GM18502 (cell line): Measurements from ENCODE around the gene IP6K1.
"Not testable (repeated sequence)": the region's sequence is repeated elsewhere in the genome, so short reads cannot be mapped to it uniquely, and the experiment has no call there.

Source experiments
- ATAC-seq: cut with Tn5 transposase; IDR thresholded peaks from one replicate; pipeline ENCODE4 v1.9.1; 2021; ENCODE audit warnings: mild to moderate bottlenecking; ENCODE audit not compliant: unreplicated experiment, poor library complexity

Gene IP6K1

DNA sequence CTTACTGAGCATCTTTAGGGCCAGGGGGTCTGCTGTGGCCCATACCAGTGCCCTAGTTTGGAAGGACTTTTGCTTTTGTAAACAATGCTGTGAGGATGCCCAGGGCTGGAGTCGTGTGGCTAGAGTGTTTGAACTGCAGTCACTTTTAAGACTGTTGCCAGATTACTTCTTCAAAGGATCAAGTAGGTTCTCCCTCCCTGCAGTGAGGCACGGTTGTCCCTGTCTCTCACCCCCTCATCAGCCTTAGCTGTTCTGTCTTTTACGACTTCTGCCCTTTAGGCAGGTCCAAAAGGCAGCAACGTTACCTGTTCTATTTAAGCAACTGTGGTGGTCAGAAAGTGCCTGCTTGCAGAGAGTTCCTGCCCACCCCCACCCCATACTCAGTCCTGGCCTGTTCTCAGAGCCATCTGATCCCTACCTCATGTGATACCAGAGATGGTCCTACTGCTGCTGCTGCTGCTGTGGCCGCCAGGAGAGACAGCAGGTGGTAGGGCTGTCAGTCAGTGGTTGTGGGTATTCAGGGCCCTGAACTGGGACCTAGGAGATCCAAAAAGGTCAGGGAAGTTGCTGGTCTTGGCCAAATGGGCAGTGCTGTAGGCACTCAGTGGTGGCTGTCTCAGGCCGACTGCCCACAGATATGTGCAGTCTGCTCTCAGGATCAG lies 91.8 kb downstream of the IP6K1 start:
- ATAC-seq = not testable (repeated sequence)

DNA sequence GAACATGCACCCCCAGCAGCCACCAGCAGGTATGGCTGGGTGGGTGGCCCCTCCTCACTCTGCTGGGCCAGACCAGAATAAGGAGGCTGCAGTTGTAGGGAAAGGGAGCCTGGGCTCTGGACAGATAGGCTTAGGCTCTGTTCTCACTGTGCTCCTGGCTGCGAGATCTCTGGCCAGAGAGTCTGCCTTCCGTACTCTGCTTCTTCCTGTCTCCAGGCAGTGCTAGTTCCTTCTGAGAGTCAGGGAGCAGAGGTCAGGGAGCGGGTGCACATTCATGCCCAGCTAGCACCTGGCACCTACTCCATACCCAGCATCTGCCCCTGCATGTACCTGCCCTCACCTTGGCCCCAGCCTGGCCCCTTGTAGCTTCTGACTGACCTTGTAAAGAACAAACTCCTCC lies 94.9 kb downstream of the IP6K1 start:
- ATAC-seq = not testable (repeated sequence)

DNA sequence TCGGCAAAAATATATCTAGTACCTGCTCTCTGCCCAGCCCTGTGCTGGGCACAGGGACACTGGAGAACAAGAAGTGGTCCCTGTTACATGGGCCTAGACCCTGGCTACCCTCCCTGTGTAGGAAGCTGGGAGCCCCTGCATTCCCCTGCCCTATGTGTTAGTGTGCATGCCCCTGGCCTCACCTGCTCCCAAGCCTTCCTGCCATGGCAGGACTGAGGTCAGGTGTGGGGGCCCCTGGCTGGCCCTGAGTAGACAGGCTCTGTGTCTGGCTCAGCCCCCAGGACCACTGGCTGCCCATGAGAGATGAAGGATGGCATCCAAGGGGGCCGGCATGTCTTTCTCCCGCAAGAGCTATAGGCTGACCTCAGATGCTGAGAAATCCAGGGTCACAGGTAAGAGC lies 95.5 kb downstream of the IP6K1 start:
- ATAC-seq = not testable (repeated sequence)

DNA sequence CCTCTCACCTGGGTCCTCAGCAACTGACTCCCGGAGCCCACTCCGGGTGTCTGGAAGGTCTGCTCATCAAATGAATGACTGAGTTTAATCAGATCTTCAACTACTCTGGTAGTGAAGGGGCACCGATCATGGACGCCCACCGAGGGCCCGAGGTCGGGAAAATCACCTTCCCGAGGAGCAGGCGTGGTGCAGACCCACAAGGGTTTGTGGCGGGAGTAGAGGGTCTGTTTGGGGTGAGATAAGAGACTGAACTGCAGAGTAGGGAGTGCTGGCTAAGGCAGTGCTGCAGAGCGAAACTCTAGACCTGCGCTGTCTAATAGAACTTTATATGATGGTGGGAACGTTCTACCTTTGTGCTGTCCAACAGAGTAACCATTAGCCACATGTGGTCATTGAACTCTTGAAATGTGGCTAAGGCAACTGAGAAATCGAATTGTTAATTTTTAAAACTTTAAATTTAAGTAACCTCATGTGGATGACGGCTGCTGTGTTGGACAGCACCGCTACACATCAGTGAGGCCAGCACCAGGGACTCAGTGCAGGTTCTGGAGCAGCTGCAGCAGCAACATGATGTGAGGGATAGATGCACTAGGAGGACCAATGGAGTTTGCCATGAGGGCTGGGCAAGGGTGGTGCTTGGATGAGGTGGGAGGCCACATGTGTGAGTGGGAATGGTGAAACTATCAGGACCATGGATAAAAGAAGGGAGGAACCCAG lies 96.3 kb downstream of the IP6K1 start:
- not testable (repeated sequence) for ATAC-seq

DNA sequence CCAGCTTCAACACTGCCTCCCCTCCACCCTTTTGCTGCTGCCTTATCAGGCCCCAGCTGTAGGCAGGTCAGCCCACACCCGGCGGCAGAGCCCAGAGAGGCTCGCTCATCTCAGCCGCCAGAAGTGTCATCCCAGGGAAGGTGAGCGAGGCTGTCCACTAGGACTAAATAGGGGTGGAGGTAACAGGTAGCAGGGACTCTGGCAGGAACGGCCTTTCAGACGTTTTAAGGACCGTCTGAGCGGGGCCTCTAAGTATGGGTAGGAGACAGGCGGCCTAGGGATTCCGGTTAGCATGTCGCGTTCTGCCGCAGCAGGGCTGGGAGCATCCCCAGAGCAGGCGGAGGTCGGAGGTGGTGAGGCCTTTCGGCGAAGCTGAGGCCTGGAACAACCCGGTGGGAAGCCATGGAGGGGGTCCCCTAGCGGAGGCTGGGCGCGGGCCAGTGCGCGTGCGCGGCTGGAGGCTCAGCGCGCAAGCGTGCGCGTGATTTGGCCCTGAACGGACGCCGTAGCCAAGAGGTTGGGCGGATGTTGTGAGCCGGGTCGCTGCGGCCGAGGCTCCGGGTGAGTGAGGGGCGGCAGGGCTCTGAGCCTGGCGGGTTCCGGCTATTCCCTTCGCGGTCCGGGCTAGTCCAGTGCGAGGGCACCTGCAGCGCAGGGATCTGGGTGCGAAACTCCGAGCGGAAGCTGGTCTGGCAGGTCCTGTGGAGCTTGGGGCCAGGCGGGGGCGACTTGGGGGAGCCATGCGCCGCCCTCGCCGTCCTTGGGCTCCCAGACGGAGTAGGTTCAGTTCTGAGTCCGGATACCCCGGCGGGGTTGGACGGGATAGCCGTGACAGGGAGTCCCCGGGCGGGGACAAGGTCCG lies 97.1 kb downstream of the IP6K1 start, which contains the start of the genes MST1 and RNF123:
TSS of gene MST1 (minus strand) at position 429 of the 862 bp plus-strand sequence. CDS start 783 bp downstream, outside the sequence.
TSS of gene RNF123 (plus strand) at position 512 of the 862 bp plus-strand sequence. CDS start 1,609 bp downstream, outside the sequence.
- peak; percentile 73 for ATAC-seq

DNA sequence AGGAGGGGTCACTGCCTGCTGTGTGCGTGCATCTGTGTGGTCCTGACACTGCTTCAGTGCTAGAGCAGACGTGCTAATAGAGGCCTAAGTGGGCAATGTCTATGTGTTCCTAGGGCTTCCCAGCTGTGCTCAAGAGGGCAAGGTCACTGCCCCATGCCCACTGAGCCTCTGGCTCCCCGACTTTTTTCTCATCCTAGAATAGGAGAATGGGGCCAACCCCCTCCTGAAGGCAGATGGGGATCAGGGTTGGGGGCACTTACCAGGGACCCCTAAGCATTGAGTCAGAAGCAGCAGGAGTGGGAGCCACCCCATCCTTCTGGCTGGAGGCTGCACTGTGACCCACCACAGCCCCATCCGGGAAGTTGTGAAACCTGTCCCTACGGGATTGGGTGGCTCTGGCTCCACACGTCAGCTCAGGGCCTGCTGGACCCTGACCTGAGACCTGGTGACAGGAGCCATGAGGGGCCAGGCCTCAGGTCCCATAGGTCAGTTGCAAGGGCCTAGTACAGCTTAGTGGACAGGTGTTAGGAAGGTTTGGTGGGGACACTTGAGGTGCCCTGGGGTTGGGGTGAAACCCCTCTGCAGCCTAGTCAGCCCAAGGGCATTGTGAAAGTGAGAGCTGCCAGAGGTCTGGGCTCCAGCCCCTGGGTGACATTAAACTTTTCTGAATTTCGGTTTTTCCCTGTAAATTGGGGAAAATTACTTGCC lies 97.8 kb downstream of the IP6K1 start:
- peak; percentile 9 for ATAC-seq

DNA sequence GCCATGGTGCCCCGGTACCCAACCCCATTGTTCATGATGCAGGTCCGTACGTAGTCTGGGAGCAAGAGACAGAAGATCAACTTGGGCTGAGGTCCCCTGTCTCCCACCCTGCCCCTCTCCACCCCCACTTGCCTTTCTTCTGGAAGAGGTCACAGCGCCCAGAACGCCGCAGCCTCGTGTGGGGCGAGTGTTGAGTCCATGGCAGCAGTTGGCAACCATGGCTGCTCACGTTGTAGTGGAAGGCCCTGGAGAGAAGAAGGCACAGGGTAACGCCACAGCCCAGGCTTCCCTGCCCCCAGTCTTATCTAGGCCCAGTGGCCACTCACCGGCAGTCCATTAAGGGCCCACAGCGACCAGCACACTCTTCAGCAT lies 98.9 kb downstream of the IP6K1 start:
- ATAC-seq = not testable (repeated sequence)

DNA sequence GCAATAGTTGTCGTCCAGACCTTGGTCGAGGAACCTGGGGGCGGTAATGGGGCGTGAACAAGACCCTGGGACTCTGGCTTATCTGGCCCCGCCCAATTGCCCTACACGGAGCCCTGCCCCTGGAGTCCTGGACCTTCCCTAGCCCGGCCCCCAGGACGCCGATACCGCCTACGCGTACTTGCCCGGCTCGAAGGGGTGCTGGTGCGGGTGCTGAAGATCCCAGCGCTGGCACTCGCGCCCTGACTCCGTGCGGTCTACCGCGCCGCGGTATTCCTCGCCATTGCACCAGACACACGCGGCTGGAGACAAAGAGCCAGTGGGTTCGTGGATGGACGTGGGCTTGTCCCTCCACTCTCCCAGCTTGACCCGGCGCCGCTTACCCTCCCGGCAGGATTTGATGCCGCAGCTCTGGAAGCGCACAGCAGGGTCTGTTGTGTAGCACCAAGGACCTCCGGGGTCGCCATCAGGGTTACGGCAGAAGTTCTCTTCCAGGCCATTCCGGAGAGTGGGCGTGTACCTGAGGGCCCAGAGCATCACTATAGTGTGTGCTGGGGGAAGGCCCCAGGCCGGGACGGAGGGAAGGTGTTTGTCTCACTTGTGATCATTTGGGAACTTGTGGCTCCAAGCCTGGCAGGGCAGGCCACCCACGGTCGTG lies 99.4 kb downstream of the IP6K1 start:
- not testable (repeated sequence) for ATAC-seq

DNA sequence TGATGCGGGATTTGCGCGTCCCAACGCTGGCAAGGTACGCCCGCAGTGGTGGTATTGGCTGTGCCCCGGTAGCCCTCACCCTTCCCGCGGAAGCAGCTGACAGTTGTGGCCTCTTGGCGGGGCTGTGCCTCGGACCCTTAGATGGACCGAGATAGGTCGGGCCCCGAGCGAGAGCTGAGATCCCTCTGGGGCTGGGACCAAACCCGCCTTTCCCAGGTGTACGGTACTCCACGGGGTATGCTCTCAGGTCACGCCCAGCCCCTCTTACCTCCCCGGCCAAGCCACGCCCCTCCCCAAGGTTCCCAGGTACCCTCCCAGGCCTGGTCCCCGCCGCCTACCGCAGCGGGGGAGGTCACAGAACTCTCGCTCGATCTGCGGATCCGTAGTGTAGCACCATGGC lies 100.0 kb downstream of the IP6K1 start:
- ATAC-seq = not testable (repeated sequence)

DNA sequence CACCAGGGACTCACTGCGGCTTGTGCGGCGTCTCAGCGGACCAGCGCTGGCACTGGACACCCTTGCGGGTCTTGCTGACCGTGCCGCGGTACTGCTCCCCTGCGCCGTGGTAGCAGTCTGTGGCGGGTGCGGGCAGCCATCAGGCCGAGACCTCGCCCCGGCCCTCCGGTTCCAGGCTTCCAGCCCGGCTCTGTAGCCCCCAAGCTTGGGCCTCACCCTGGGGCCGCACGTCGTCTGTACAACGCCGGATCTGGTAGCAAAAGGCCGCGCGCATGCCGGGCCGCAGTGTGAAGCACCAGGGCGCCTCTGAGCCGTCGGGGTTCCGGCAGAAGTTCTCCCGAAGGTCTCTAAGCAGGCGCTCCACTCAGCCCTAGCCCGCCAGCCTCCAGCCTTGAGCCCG lies 100.5 kb downstream of the IP6K1 start:
- not testable (repeated sequence) for ATAC-seq

DNA sequence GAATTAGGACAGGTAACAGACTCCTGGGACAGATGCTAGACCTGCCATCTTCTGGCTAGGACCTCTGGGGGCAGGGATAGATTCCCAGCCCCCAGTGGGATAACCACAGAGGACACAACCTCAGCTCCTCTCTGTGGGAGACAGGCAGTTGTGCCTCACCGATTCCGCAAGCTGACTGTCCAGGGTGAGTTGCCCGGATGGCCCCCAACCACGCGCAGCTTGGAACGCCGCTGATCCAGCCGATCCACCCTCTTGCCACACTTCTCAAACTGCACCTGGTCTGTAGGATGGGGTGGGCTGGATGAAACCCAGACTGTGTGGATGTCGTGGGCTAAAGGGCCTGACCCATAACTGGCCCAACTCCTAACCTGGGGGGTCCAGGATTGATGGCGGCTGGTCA lies 101.2 kb downstream of the IP6K1 start:
- not testable (repeated sequence) for ATAC-seq

DNA sequence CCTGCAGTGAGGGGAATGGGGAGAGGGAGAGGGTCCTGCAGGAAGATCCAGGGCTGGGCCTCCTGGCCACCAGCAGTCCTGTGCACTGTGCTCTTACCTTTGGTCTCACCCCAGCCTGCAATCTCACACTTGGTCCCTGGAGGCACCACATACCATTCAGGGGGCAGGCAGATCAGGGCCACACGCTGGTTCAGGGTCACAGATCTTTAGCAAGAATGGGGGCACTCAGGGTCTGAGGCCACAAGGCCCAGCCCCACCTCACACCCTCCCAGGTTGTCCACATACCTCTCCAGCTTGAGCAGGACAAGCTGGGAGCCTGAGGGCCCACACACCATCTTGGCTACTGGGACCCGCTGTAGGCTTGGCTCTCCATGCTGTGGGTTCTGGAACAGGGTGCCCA lies 101.9 kb downstream of the IP6K1 start:
- not testable (repeated sequence) for ATAC-seq

DNA sequence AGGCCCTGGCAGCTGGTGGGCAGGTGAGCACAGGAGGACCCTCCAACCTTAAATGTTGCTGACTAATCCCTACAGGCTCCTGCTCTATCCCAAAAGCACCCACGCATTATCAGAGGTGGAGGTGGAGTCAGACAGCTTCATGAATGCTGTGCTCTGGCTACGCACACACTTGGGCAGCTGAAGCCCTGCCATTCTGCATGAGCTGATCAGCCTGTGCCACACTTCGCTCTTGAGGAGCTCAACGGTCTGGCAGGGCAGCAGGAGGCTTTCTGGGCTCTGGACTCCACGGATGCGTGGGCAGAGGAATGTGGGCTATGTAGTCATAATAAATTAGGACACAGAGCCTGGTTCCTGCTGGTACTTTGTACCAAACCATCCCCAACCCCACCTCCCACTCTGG lies 103.2 kb downstream of the IP6K1 start:
- ATAC-seq = no peak

DNA sequence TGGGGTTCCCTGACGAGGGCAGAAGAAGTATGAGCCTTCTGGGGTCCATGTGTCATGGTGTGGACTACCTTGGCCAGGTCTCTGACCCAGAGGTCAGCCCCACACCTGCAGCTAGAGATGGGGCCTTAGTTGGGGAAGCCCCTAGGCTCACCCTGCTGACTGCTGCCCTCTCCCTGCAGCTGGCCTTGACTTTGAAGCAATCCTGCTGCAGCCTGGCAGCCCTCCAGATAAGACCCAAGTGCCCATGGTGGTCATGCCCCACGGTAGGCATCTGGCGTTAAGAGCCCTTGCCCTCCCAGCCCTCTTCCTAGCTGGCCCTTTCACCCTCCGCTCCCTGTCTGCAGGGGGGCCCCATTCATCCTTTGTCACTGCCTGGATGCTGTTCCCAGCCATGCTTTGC lies 104.8 kb downstream of the IP6K1 start:
- no peak for ATAC-seq

DNA sequence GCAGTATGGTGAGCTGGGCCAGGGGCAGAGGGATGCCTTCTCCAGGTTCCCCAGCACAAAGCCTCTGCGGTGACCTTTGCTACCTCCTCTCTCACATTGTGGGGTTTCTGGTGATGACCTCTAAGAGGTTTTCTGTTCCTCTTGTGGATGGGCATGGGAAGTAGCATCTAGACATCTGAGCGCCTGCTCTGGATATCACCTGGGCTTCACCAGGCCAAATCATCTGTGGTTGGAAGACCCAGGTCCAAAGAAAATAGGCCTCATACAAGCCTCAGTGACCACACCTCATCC lies 105.2 kb downstream of the IP6K1 start:
- no peak for ATAC-seq

DNA sequence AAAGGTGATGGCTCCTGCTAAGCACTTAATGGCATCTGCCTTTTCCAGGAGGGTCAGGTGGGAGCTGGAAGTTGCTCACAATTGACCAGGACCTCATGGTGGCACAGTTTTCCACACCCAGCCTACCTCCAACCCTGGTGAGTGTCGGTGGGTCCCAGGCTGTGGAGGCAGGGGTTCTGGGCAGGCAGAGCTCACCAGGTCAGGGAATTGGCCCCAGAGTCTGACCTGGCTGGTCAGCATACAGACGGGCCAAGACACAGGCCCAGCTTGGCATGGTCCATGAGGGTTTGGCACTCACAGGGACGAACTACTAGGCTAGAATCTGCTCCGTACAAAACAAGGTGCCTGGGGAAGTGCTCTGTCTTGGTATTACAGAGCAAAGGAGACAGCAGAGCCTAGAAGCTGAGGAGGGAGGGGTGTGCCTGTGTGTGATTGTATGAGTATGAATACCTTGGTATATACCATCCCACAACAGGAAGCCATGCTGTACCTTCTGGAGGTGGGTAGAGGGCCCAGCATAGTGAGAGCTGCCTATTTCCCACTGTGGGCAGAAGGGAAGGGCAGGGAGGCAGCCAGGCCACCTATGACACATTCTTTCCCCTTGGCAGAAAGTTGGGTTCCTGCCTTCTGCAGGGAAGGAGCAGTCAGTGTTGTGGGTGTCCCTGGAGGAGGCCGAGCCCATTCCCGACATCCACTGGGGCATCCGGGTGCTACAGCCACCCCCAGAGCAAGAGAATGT lies 105.7 kb downstream of the IP6K1 start:
- no peak for ATAC-seq

DNA sequence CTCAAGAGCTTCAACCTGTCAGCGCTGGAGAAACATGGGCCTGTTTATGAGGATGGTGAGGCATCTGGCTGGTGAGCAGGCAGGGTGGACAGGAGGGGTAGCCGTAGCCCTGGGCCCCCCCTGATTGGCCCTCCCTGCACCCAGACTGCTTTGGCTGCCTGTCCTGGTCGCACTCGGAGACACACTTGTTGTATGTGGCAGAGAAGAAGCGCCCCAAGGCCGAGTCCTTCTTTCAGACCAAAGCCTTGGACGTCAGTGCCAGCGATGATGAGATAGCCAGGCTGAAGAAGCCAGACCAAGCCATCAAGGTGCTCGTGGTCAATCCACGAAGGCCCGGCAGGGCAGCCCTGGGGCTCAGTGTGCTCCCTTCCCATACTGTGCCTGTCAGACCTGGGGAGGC lies 110.4 kb downstream of the IP6K1 start:
- ATAC-seq = no peak

DNA sequence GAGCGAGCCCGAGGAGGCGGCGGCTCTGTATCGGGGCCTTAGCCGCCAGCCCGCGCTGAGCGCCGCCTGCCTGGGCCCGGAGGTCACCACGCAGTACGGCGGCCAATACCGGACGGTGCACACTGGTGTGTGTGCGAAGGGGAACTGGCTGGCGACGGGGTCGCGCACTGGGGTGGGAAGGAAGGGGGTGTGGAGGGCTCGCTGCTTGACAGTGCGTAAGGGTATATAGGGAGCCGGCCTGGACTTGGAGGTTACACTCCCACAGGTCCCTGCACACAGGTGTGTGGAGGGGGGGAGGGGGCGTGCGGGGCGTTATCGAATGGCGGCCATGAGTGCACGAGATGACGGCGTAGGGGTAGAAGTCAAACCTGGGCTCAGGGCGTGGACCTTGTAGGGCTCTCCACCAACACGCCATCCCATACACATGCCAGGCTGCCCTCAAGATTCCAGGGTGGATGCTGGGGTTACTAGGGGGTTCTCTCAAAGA lies 111.8 kb downstream of the IP6K1 start:
- ATAC-seq = peak; percentile 20
